HL-60/S4 treated with retinoic acid at 250 ng/mL for 4 days and 3 days (cell line): Measurements from ENCODE around the gene CASP9.
"Not testable (repeated sequence)": the region's sequence is repeated elsewhere in the genome, so short reads cannot be mapped to it uniquely, and the experiment has no call there.

Experiments
- in situ Hi-C: fragments of 300-500 bp; cut with MboI; formaldehyde crosslinking; loops from 2 replicates; pipeline ENCODE4 v1.7.0; 2022; ENCODE audit warnings: low sequenced_read_pairs

CASP9 gene

GRCh38 chr1:15526021-15526489 lies 2.0 kb upstream of the CASP9 start:
- in situ Hi-C loops, result no loop called here

- in situ Hi-C loops, result no loop called here
Measured at GRCh38 chr1:15525050-15526020, 1.3 kb upstream of the CASP9 start.

GRCh38 chr1:15524283-15525049 lies 451 bp upstream of the CASP9 start:
- in situ Hi-C loops, result no loop called here

GRCh38 chr1:15523104-15524020 lies 653 bp downstream of the CASP9 start:
- in situ Hi-C loops, result no loop called here

GRCh38 chr1:15522551-15522950 lies 1.5 kb downstream of the CASP9 start:
- in situ Hi-C loops, result no loop called here

GRCh38 chr1:15521206-15521906 lies 2.7 kb downstream of the CASP9 start:
- in situ Hi-C loops, result not testable (repeated sequence)

- in situ Hi-C loops, result no loop called here
Measured at GRCh38 chr1:15519625-15520024, 4.4 kb downstream of the CASP9 start.

GRCh38 chr1:15515022-15515663 lies 8.9 kb downstream of the CASP9 start:
- in situ Hi-C loops, result no loop called here

GRCh38 chr1:15514557-15514956 lies 9.5 kb downstream of the CASP9 start:
- in situ Hi-C loops, result not testable (repeated sequence)

GRCh38 chr1:15513919-15514318 lies 10.1 kb downstream of the CASP9 start:
- in situ Hi-C loops, result no loop called here

GRCh38 chr1:15513192-15513591 lies 10.8 kb downstream of the CASP9 start:
- in situ Hi-C loops, result no loop called here

- in situ Hi-C loops, result no loop called here
Measured at GRCh38 chr1:15510611-15511405, 13.2 kb downstream of the CASP9 start.

GRCh38 chr1:15509586-15509985 lies 14.4 kb downstream of the CASP9 start:
- in situ Hi-C loops, result no loop called here

GRCh38 chr1:15508700-15509487 lies 15.1 kb downstream of the CASP9 start:
- in situ Hi-C loops, result no loop called here

- in situ Hi-C loops, result no loop called here
Measured at GRCh38 chr1:15507278-15507677, 16.7 kb downstream of the CASP9 start.

GRCh38 chr1:15506831-15507230 lies 17.2 kb downstream of the CASP9 start:
- in situ Hi-C loops, result no loop called here

GRCh38 chr1:15504436-15504835 lies 19.6 kb downstream of the CASP9 start:
- in situ Hi-C loops, result no loop called here
